Mammary epithelial cell (primary cell): ENCODE data around the gene RHOBTB1.

Experiments used
- CTCF ChIP-seq, 2 donors: IDR thresholded peaks in 1 of 2; conservative IDR thresholded peaks in 1 of 2; 2 replicates each; pipeline ENCODE4 v1.5.1; 2011 to 2012; ENCODE audit warnings: inconsistent platforms in 2 of 2, low read length in 2 of 2, mild to moderate bottlenecking in 2 of 2, control low read depth in 1 of 2, low read depth in 1 of 2; ENCODE audit not compliant: insufficient read depth in 1 of 2; ENCODE audit errors: extremely low read depth in 1 of 2
- EZH2 ChIP-seq: IDR thresholded peaks from 2 replicates; pipeline ENCODE4 v1.6.1; 2012; ENCODE audit warnings: low read length, inconsistent platforms, borderline replicate concordance

- TF ChIP-seq CTCF (conservative IDR thresholded peaks at IDR 0.05 in 1 of 2, IDR thresholded peaks at IDR 0.05 in 1 of 2; ENCODE audit: extremely low read depth in 1 of 2, insufficient read depth in 1 of 2, low read depth in 1 of 2, low read length in 2 of 2), result no peak
- no peak for TF ChIP-seq EZH2
Measured at GRCh38 chr10:60973086-60973485, 29.1 kb upstream of the RHOBTB1 start.
